Measurements from ENCODE around the gene LGALS9.

LGALS9 gene

GRCh38 chr17:27616414-27616813, 14.6 kb upstream of the LGALS9 start:
- no peak overlapping the region for H3K27ac ChIP-seq
- ChIA-PET POLR2A (ENCODE audit: low non-redundant PET) (no interaction called here), CTCF (interaction anchor here (0.7 to 1.1 kb wide), 2 partner anchors 13 to 38 kb away, joined by 3 read pairs; no protein-coding TSS in a partner anchor)
- DNase-seq (ENCODE audit: low spot score) = no peak
- no peak for TF ChIP-seq CTCF (conservative IDR thresholded peaks at IDR 0.05; ENCODE audit: low read depth)

- DNase-seq (ENCODE audit: low spot score) = no peak
- no peak overlapping the region for H3K27ac ChIP-seq
- TF ChIP-seq CTCF (conservative IDR thresholded peaks at IDR 0.05; ENCODE audit: low read depth) = no peak
- ChIA-PET CTCF (no interaction called here), POLR2A (ENCODE audit: low non-redundant PET) (no interaction called here)
Measured at GRCh38 chr17:27618417-27618816, 12.6 kb upstream of the LGALS9 start.

DNA sequence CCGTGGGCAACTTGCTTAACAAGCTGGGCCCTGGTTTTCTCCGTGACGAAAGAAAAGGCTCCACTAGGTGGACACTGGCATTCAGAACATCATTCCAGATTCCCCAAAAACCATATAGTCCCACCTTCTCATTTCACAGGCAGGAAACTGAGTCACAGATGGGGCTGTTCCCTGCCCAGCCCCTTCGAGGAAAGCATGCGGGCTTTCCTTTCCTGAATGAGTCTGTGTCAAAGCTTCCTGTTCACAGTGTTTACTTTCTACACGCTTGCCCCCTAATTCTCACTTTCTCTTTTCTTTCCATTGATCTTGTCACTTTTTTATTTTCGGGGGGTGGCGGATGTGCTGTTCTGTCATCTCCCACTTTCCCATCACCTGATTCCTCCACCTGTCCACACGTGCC, 10.3 kb upstream of the LGALS9 start:
- POLR2A ChIA-PET (ENCODE audit: low non-redundant PET) = no interaction called here
- TF ChIP-seq CTCF (conservative IDR thresholded peaks at IDR 0.05; ENCODE audit: low read depth) = no peak
- H3K27ac ChIP-seq = no peak overlapping the region
- no peak for DNase-seq (ENCODE audit: low spot score)
- CTCF ChIA-PET = interaction anchor here (0.6 kb wide), 1 partner anchor 34 kb away, joined by 4 read pairs; no protein-coding TSS in a partner anchor

DNA sequence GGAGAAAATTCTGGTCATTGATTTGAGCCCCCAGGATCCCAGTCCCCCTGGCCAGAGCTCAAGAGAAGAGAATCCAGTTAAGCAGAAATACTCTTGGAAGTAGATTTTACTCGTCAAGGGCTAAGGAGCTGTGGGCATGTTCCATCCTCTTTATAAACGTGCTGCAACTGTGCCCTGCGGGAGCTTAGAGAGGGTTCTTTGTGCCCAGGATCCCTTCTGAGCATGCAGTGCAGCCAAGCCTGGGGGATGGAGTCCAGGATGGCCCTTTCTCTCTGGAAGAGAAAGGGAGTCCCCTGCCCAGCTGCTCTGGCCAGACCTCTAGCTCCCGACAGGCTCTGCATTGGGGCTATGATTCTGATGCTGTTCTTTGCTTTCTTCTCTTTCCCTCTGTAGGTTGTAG, 9.5 kb upstream of the LGALS9 start:
- TF ChIP-seq CTCF (conservative IDR thresholded peaks at IDR 0.05; ENCODE audit: low read depth) = no peak
- ChIA-PET POLR2A (ENCODE audit: low non-redundant PET) (no interaction called here), CTCF (interaction anchor here (0.6 kb wide), 1 partner anchor 33 kb away, joined by 4 read pairs; no protein-coding TSS in a partner anchor)
- DNase-seq (ENCODE audit: low spot score) = no peak
- H3K27ac ChIP-seq = no peak overlapping the region

DNA sequence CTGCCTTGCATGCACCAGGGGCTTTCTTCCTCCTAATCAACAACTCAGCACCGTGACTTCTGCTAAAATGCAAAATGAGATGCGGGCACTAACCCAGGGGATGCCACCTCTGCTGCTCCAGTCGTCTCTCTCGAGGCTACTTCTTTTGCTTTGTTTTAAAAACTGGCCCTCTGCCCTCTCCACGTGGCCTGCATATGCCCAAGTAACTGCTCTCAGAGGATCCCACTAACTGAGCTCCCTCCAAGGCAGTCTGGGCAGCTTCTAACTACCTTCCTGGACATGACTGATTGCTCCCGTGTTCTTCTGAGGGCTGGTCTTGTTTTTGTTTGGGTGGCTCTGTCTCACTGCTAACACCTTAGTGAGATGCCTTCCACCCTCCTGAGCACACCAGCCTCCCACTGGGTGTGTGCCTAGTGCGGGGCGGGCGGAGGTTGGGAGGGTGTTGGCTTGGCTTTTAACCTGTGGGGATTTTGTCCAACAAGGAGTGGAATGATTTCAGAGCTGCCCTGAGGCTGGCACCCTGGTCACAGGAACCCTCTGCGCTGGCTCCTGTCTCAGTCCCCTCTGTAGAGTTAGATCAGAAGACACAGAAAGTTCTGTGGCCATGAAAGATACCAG, 8.9 kb upstream of the LGALS9 start:
- no peak for TF ChIP-seq CTCF (conservative IDR thresholded peaks at IDR 0.05; ENCODE audit: low read depth)
- CTCF ChIA-PET = no interaction called here
- no peak overlapping the region for H3K27ac ChIP-seq

GRCh38 chr17:27622986-27623385, 8.0 kb upstream of the LGALS9 start:
- H3K27ac ChIP-seq = no peak overlapping the region
- DNase-seq (ENCODE audit: low spot score) = no peak
- ChIA-PET CTCF (no interaction called here), POLR2A (ENCODE audit: low non-redundant PET) (no interaction called here)
- no peak for TF ChIP-seq CTCF (conservative IDR thresholded peaks at IDR 0.05; ENCODE audit: low read depth)

More for the DNA sequence above, 8.9 kb upstream of the LGALS9 start:
- POLR2A ChIA-PET (ENCODE audit: low non-redundant PET) = no interaction called here
- no peak for DNase-seq (ENCODE audit: low spot score)

All from RWPE1 (cell line).